Measurements from ENCODE around the gene KIAA0232. TPM values are rescaled to one million over a fixed set of nuclear protein-coding genes. Genes with fewer than 3 reads are reported as not detected.

The KIAA0232 gene
- total and polyA plus RNA-seq, 10 of the 15 experiments (the other 5 are each of a cell fraction or from before 2014, with no cell fraction given), result 2.8 to 15.1 (median 10.8) TPM

DNA sequence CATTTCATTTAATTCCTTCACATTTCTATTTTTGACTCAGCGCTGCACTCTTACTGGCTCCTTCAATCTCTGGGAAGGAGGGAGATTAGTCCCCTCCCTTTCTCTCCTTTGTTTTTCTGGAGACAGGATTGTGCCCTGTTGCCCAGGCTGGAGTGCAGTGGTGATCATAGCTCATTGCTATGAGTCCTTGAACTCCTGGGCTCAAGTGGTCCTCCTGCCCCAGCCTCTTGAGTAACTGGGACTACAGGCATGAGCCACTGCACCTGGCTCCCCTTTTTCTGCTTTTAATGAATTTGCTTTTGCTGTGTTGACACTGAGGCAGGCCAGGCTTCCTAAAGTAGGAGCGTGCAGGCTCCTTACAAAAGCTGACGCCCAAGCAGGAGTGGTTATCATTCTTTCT lies 137.6 kb downstream of the KIAA0232 start (continued):
- TF ChIP-seq PRDM15 (CRISPR knock-in tag; IDR thresholded peaks at IDR 0.05) (no peak), RAD21 (IDR thresholded peaks at IDR 0.05; ENCODE audit: insufficient read depth, low read depth, low read length) (no peak)
- TF ChIP-seq, protein P1, sequence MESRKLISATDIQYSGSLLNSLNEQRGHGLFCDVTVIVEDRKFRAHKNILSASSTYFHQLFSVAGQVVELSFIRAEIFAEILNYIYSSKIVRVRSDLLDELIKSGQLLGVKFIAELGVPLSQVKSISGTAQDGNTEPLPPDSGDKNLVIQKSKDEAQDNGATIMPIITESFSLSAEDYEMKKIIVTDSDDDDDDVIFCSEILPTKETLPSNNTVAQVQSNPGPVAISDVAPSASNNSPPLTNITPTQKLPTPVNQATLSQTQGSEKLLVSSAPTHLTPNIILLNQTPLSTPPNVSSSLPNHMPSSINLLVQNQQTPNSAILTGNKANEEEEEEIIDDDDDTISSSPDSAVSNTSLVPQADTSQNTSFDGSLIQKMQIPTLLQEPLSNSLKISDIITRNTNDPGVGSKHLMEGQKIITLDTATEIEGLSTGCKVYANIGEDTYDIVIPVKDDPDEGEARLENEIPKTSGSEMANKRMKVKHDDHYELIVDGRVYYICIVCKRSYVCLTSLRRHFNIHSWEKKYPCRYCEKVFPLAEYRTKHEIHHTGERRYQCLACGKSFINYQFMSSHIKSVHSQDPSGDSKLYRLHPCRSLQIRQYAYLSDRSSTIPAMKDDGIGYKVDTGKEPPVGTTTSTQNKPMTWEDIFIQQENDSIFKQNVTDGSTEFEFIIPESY (IDR thresholded peaks at IDR 0.05), result no peak

DNA sequence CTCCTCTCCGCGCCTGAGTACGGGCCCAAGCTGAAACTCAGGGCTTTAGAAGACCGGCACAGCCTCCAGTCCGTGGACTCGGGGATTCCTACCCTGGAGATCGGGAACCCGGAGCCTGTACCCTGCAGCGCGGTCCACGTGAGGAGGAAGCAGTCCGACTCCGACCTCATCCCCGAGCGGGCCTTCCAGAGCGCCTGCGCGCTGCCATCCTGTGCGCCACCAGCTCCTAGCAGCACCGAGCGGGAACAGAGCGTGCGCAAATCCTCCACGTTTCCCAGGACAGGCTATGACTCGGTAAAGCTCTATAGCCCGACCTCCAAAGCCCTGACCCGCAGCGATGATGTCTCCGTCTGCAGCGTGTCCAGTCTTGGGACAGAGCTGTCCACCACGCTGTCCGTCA lies 141.0 kb downstream of the KIAA0232 start:
- Histone ChIP-seq H3K79me2 (ENCODE audit: control insufficient read depth, insufficient read depth, low read length) (peaks cover 3% of the 10 kb centered on the region), H3K9ac (ENCODE audit: control insufficient read depth, insufficient read depth, low read length) (no peak overlapping the region), H4K20me1 (ENCODE audit: control insufficient read depth, insufficient read depth) (peaks cover 3% of the 10 kb centered on the region; the same call in 1 of the 2 replicates), H3K4me3 (no peak overlapping the region), H3K4me1 (ENCODE audit: control insufficient read depth, insufficient read depth, low read length) (peaks cover 12% of the 10 kb centered on the region), H3K4me2 (ENCODE audit: control insufficient read depth, insufficient read depth) (no peak overlapping the region), H3K27me3 (replicated peaks in 1 of 2; ENCODE audit: control insufficient read depth in 2 of 2, insufficient read depth in 2 of 2, low read length in 1 of 2) (no peaks in the 10 kb centered on the region), H3K9me3 (replicated peaks; ENCODE audit: control insufficient read depth, insufficient read depth, low read length) (no peaks in the 10 kb centered on the region; the same call in 2 of the 3 replicates), H3K36me3 (ENCODE audit: control insufficient read depth in 2 of 2, insufficient read depth in 2 of 2, low read length in 1 of 2) (peaks cover 7 to 10% of the 10 kb centered on the region in 2 experiments; a peak in 3 of 4 replicates), H3K27ac (ENCODE audit: control insufficient read depth, insufficient read depth) (no peak overlapping the region), H2AFZ (ENCODE audit: control insufficient read depth, low read depth, low read length) (no peak overlapping the region)
- in situ Hi-C loops (cut with MboI) (no loop called here), intact Hi-C loops (cut with micrococcal nuclease; ENCODE audit: unreplicated experiment) (no loop called here)
- TF ChIP-seq ZNF622 (IDR thresholded peaks at IDR 0.05) (no peak), BCL3 (IDR thresholded peaks at IDR 0.05; ENCODE audit: borderline replicate concordance, insufficient read depth, low read depth, low read length, poor library complexity, severe bottlenecking) (no peak), CREB1 (IDR thresholded peaks at IDR 0.05; ENCODE audit: low read depth) (no peak)
- DNase-seq (ENCODE audit: low read depth, low spot score) (no peak), FAIRE-seq (no peak), ATAC-seq (no peak)
- SMC1A ChIA-PET (ENCODE audit: uncharacterized antibody, unreplicated experiment), result no interaction called here
- 98% methylated on average over 21 of the region's 32 CpGs for WGBS (ENCODE audit: insufficient coverage, insufficient replicate concordance, low lambda C conversion rate, missing lambda C conversion rate)
- BruUV-seq (replicated peaks), result no TSS peak
- CTCF ChIA-PET, result interaction anchor here (0.9 to 1.2 kb wide), 2 partner anchors 51 to 64 kb away, joined by 3 to 5 read pairs; no protein-coding TSS in a partner anchor
- RAD21 ChIA-PET (ENCODE audit: unreplicated experiment), result no interaction called here
- POLR2A ChIA-PET, result no interaction called here

Data from GM12878 (cell line).